ENCODE measurements around the gene OGFOD2. TPM values are rescaled to one million over a fixed set of nuclear protein-coding genes. Genes with fewer than 3 reads are reported as not detected.
"Not testable (repeated sequence)": the region's sequence is repeated elsewhere in the genome, so short reads cannot be mapped to it uniquely, and the experiment has no call there.

The OGFOD2 gene
- 10 to 100 TPM; 19.1 to 36.8 TPM for total RNA-seq

GRCh38 chr12:122974892-122975789, at the start of gene OGFOD2:
Gene OGFOD2 (plus strand): TSS chr12:122975244. CDS start chr12:122975252, 8 bp downstream.
- ATAC-seq: peak; percentile 92 to 93
- H3K27ac Mint-ChIP-seq: peak within 1 kb of the TSS; percentile 98

GRCh38 chr12:122927756-122928403, 47.2 kb upstream of the OGFOD2 start:
- Mint-ChIP-seq H3K9me3 (no peaks in the 10 kb centered on the region), H3K4me1 (ENCODE audit: low read depth in 2 of 2) (peaks cover 0 to 3% of the 10 kb centered on the region in 2 donors), H3K27me3 (no peaks in the 10 kb centered on the region), H3K27ac (no peak overlapping the region), H3K36me3 (no peaks in the 10 kb centered on the region), H3K4me3 (no peak overlapping the region)
- DNase-seq (ENCODE audit: low spot score) (no peak), ATAC-seq (no peak)

More at GRCh38 chr12:122974892-122975789, at the start of gene OGFOD2:
- DNase-seq (ENCODE audit: low spot score): peak; percentile 97
- H3K36me3 Mint-ChIP-seq: no peaks in the 10 kb centered on the region
- peak within 1 kb of the TSS; percentile 89 for H3K4me3 Mint-ChIP-seq
- H3K9me3 Mint-ChIP-seq: no peaks in the 10 kb centered on the region
- H3K4me1 Mint-ChIP-seq (ENCODE audit: low read depth in 2 of 2): peaks cover 11 to 24% of the 10 kb centered on the region in 2 donors
- no peaks in the 10 kb centered on the region for H3K27me3 Mint-ChIP-seq

- DNase-seq (ENCODE audit: low spot score) (no peak), ATAC-seq (no peak)
- H3K9me3 Mint-ChIP-seq: no peaks in the 10 kb centered on the region
- no peak overlapping the region for H3K4me3 Mint-ChIP-seq
- H3K4me1 Mint-ChIP-seq (ENCODE audit: low read depth in 2 of 2): peaks cover 0 to 3% of the 10 kb centered on the region in 2 donors
- no peaks in the 10 kb centered on the region for H3K36me3 Mint-ChIP-seq
- H3K27ac Mint-ChIP-seq: peak overlapping the region in 1 of 2 donors; percentile 50
- no peaks in the 10 kb centered on the region for H3K27me3 Mint-ChIP-seq
Observed at GRCh38 chr12:122928404-122929147, 46.5 kb upstream of the OGFOD2 start.

- Mint-ChIP-seq H3K4me3 (no peak overlapping the region), H3K4me1 (ENCODE audit: low read depth in 2 of 2) (peaks cover 0 to 3% of the 10 kb centered on the region in 2 donors), H3K27ac (no peak overlapping the region), H3K9me3 (no peaks in the 10 kb centered on the region), H3K27me3 (no peaks in the 10 kb centered on the region), H3K36me3 (no peaks in the 10 kb centered on the region)
- ATAC-seq (no peak), DNase-seq (ENCODE audit: low spot score) (no peak)
Observed at GRCh38 chr12:122929148-122929538, 45.9 kb upstream of the OGFOD2 start.

- DNase-seq (ENCODE audit: low spot score) (no peak), ATAC-seq (no peak)
- no peaks in the 10 kb centered on the region for H3K27me3 Mint-ChIP-seq
- no peak overlapping the region for H3K4me3 Mint-ChIP-seq
- no peaks in the 10 kb centered on the region for H3K36me3 Mint-ChIP-seq
- H3K27ac Mint-ChIP-seq: no peak overlapping the region
- H3K9me3 Mint-ChIP-seq: no peaks in the 10 kb centered on the region
- H3K4me1 Mint-ChIP-seq (ENCODE audit: low read depth in 2 of 2): peaks cover 0 to 3% of the 10 kb centered on the region in 2 donors
Observed at GRCh38 chr12:122929812-122930211, 45.2 kb upstream of the OGFOD2 start.

- H3K27ac Mint-ChIP-seq: no peak overlapping the region
- H3K27me3 Mint-ChIP-seq: no peaks in the 10 kb centered on the region
- H3K9me3 Mint-ChIP-seq: no peaks in the 10 kb centered on the region
- no peaks in the 10 kb centered on the region for H3K36me3 Mint-ChIP-seq
- no peak overlapping the region for H3K4me3 Mint-ChIP-seq
- ATAC-seq: no peak
- no peaks in the 10 kb centered on the region for H3K4me1 Mint-ChIP-seq (ENCODE audit: low read depth in 2 of 2)
- no peak for DNase-seq (ENCODE audit: low spot score)
Observed at GRCh38 chr12:122932207-122932606, 42.8 kb upstream of the OGFOD2 start.

GRCh38 chr12:122934722-122935121, 40.3 kb upstream of the OGFOD2 start:
- no peaks in the 10 kb centered on the region for H3K27me3 Mint-ChIP-seq
- no peak for DNase-seq (ENCODE audit: low spot score)
- H3K9me3 Mint-ChIP-seq: no peaks in the 10 kb centered on the region
- no peak overlapping the region for H3K4me3 Mint-ChIP-seq
- no peaks in the 10 kb centered on the region for H3K36me3 Mint-ChIP-seq
- ATAC-seq: no peak
- peaks cover 0 to 3% of the 10 kb centered on the region in 2 donors for H3K4me1 Mint-ChIP-seq (ENCODE audit: low read depth in 2 of 2)
- no peak overlapping the region for H3K27ac Mint-ChIP-seq

GRCh38 chr12:122935318-122935717, 39.7 kb upstream of the OGFOD2 start:
- H3K4me1 Mint-ChIP-seq (ENCODE audit: low read depth in 2 of 2): peaks cover 0 to 3% of the 10 kb centered on the region in 2 donors
- no peak for DNase-seq (ENCODE audit: low spot score)
- ATAC-seq: no peak
- no peaks in the 10 kb centered on the region for H3K27me3 Mint-ChIP-seq
- no peak overlapping the region for H3K4me3 Mint-ChIP-seq
- no peaks in the 10 kb centered on the region for H3K9me3 Mint-ChIP-seq
- H3K36me3 Mint-ChIP-seq: no peaks in the 10 kb centered on the region
- no peak overlapping the region for H3K27ac Mint-ChIP-seq

GRCh38 chr12:122937622-122938091, 37.4 kb upstream of the OGFOD2 start:
- H3K27ac Mint-ChIP-seq: no peak overlapping the region
- ATAC-seq (no peak), DNase-seq (ENCODE audit: low spot score) (no peak)
- H3K4me3 Mint-ChIP-seq: no peak overlapping the region
- no peaks in the 10 kb centered on the region for H3K36me3 Mint-ChIP-seq
- no peaks in the 10 kb centered on the region for H3K9me3 Mint-ChIP-seq
- peaks cover 4 to 7% of the 10 kb centered on the region in 2 donors for H3K4me1 Mint-ChIP-seq (ENCODE audit: low read depth in 2 of 2)
- no peaks in the 10 kb centered on the region for H3K27me3 Mint-ChIP-seq

- H3K4me3 Mint-ChIP-seq: no peak overlapping the region
- no peaks in the 10 kb centered on the region for H3K27me3 Mint-ChIP-seq
- ATAC-seq (no peak), DNase-seq (ENCODE audit: low spot score) (no peak)
- no peak overlapping the region for H3K27ac Mint-ChIP-seq
- H3K4me1 Mint-ChIP-seq (ENCODE audit: low read depth in 2 of 2): peaks cover 18 to 22% of the 10 kb centered on the region in 2 donors
- no peaks in the 10 kb centered on the region for H3K36me3 Mint-ChIP-seq
- no peaks in the 10 kb centered on the region for H3K9me3 Mint-ChIP-seq
Observed at GRCh38 chr12:122939125-122939524, 35.9 kb upstream of the OGFOD2 start.

GRCh38 chr12:122941351-122941750, 33.7 kb upstream of the OGFOD2 start:
- H3K9me3 Mint-ChIP-seq; H3K27ac Mint-ChIP-seq; ATAC-seq; H3K36me3 Mint-ChIP-seq; H3K27me3 Mint-ChIP-seq; H3K4me3 Mint-ChIP-seq; DNase-seq (ENCODE audit: low spot score): not testable (repeated sequence)
- H3K4me1 Mint-ChIP-seq (ENCODE audit: low read depth in 2 of 2): peaks cover 25 to 31% of the 10 kb centered on the region in 2 donors

- peak overlapping the region; percentile 7 to 25 for H3K27ac Mint-ChIP-seq
- H3K4me3 Mint-ChIP-seq: peak overlapping the region; percentile 75
Observed at GRCh38 chr12:122942637-122943036, 32.4 kb upstream of the OGFOD2 start.

GRCh38 chr12:122943196-122943595, 31.8 kb upstream of the OGFOD2 start:
- peak overlapping the region; percentile 75 for H3K4me3 Mint-ChIP-seq
- H3K27me3 Mint-ChIP-seq: no peaks in the 10 kb centered on the region
- H3K4me1 Mint-ChIP-seq (ENCODE audit: low read depth in 2 of 2): peaks cover 41 to 49% of the 10 kb centered on the region in 2 donors
- peak overlapping the region; percentile 7 to 25 for H3K27ac Mint-ChIP-seq
- no peaks in the 10 kb centered on the region for H3K36me3 Mint-ChIP-seq
- H3K9me3 Mint-ChIP-seq: no peaks in the 10 kb centered on the region
- ATAC-seq (no peak), DNase-seq (ENCODE audit: low spot score) (no peak)

More at GRCh38 chr12:122942637-122943036, 32.4 kb upstream of the OGFOD2 start:
- Mint-ChIP-seq H3K9me3 (no peaks in the 10 kb centered on the region), H3K36me3 (no peaks in the 10 kb centered on the region), H3K27me3 (no peaks in the 10 kb centered on the region), H3K4me1 (ENCODE audit: low read depth in 2 of 2) (peaks cover 38 to 43% of the 10 kb centered on the region in 2 donors)
- peak; percentile 15 to 24 for ATAC-seq
- no peak for DNase-seq (ENCODE audit: low spot score)
